Hepatocyte (in vitro differentiated cells): Measurements from ENCODE around the gene TPSG1. TPM values are rescaled to one million over a fixed set of nuclear protein-coding genes. Genes with fewer than 3 reads are reported as not detected.
"Not testable (repeated sequence)": the region's sequence is repeated elsewhere in the genome, so short reads cannot be mapped to it uniquely, and the experiment has no call there.

ENCODE experiments used
- DNase-seq: peaks from one replicate; pipeline ENCODE4 v3.0.0-alpha.2; 2016; ENCODE audit warnings: low spot score
- H2AFZ ChIP-seq: fragments of 200-600 bp; sonication (generic); 2 replicates; pipeline ENCODE4 v1.6.0; 2016; ENCODE audit warnings: antibody characterized with exemption, mild to moderate bottlenecking
- H3K27ac ChIP-seq: fragments of 200-600 bp; sonication (generic); 2 replicates; pipeline ENCODE4 v1.5.1; 2016; ENCODE audit warnings: mild to moderate bottlenecking
- H3K27me3 ChIP-seq: fragments of 200-600 bp; sonication (generic); 2 replicates; pipeline ENCODE4 v1.6.1; 2016
- H3K36me3 ChIP-seq: fragments of 200-600 bp; sonication (generic); replicated peaks from 2 replicates; pipeline ENCODE4 v1.5.1; 2016; ENCODE audit warnings: low read depth; ENCODE audit not compliant: insufficient read depth
- H3K4me1 ChIP-seq: fragments of 200-600 bp; sonication (generic); 2 replicates; pipeline ENCODE4 v1.5.1; 2016; ENCODE audit warnings: mild to moderate bottlenecking, moderate library complexity; ENCODE audit not compliant: insufficient read depth
- H3K4me2 ChIP-seq: fragments of 200-600 bp; sonication (generic); 2 replicates; pipeline ENCODE4 v1.6.0; 2016
- H3K4me3 ChIP-seq: fragments of 200-600 bp; sonication (generic); 2 replicates; pipeline ENCODE4 v1.5.1; 2016; ENCODE audit warnings: mild to moderate bottlenecking
- H3K79me2 ChIP-seq: fragments of 200-600 bp; sonication (generic); 2 replicates; pipeline ENCODE4 v1.6.0; 2017; ENCODE audit warnings: mild to moderate bottlenecking
- H3K9me2 ChIP-seq: fragments of 200-600 bp; sonication (generic); replicated peaks from 2 replicates; pipeline ENCODE4 v1.6.0; 2017; ENCODE audit warnings: mild to moderate bottlenecking; ENCODE audit not compliant: insufficient read depth
- H3K9me3 ChIP-seq: fragments of 200-600 bp; sonication (generic); 2 replicates; pipeline ENCODE4 v1.5.1; 2016; ENCODE audit warnings: low read depth, mild to moderate bottlenecking
- H4K20me1 ChIP-seq: fragments of 200-600 bp; sonication (generic); 2 replicates; pipeline ENCODE4 v1.6.0; 2016; ENCODE audit warnings: mild to moderate bottlenecking; ENCODE audit not compliant: insufficient read depth, poor library complexity, severe bottlenecking
- EZH2 ChIP-seq: fragments of 200-600 bp; sonication (generic); IDR thresholded peaks from 2 replicates; pipeline ENCODE4 v1.6.1; 2016; ENCODE audit warnings: antibody characterized with exemption, mild to moderate bottlenecking, borderline replicate concordance
- EZH2phosphoT487 ChIP-seq: fragments of 200-600 bp; sonication (generic); IDR thresholded peaks from one replicate; pipeline ENCODE4 v1.6.1; 2018; ENCODE audit warnings: antibody characterized with exemption, mild to moderate bottlenecking, low read depth, moderate library complexity; ENCODE audit not compliant: unreplicated experiment, severe bottlenecking
- WGBS: methylation state at CpG from one replicate; pipeline ENCODE4 v1.1.6; 2016; ENCODE audit warnings: low lambda C conversion rate; ENCODE audit errors: missing lambda C conversion rate; 5-methylcytosine and 5-hydroxymethylcytosine counted together
- polyA plus RNA-seq: library from polyadenylated mRNA; unstranded; fragments of >200 nt; fragmentation: Nextera tagmentation; extraction: Ambion mirVana; gene quantifications from 2 replicates; pipeline ENCODE4 v1.2.1, GENCODE V29; 2016
- total RNA-seq: library from RNA; depleted of rRNA; stranded (reverse); fragments of >200 nt; gene quantifications from 2 replicates; pipeline ENCODE4 v1.2.3, GENCODE V29; 2014
- TF ChIP-seq, protein P1 (sequence below): fragments of 200-600 bp; sonication (generic); IDR thresholded peaks from 2 replicates; pipeline ENCODE4 v1.5.1; 2016; ENCODE audit warnings: antibody characterized with exemption, mild to moderate bottlenecking; ENCODE audit not compliant: poor library complexity

The TPSG1 gene
- total and polyA plus RNA-seq, 2 experiments from 2014 or later: 0.67 to 2.0 TPM

DNA sequence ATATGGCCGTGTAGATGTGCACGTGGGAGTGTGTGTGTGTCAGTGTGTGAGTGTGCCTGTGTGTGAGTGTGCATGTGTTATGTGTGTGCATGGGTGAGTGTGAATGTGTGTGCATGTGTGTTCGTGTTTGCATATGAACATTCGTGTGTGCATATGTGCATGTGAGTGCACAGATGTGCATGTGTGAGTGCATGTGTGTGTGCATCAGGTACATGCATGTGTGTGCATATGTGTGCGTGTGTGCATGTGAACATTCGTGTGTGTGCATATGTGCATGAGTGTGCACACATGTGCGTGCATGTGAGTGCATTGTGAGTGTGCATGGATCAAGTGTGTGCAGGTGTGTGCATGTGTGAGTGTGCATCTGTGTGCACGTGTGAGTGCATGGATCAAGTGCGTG lies 12.9 kb upstream of the TPSG1 start:
- H2AFZ ChIP-seq: no peak overlapping the region
- no peaks in the 10 kb centered on the region for H3K27me3 ChIP-seq
- no peak for DNase-seq
- 97% methylated on average over 7 of the region's 9 CpGs for WGBS
- no peaks in the 10 kb centered on the region for H4K20me1 ChIP-seq
- no peaks in the 10 kb centered on the region for H3K36me3 ChIP-seq
- H3K79me2 ChIP-seq: no peaks in the 10 kb centered on the region
- no peak overlapping the region for H3K4me2 ChIP-seq
- H3K9me3 ChIP-seq: no peaks in the 10 kb centered on the region
- no peak overlapping the region for H3K27ac ChIP-seq
- H3K4me3 ChIP-seq: no peak overlapping the region
- no peaks in the 10 kb centered on the region for H3K9me2 ChIP-seq
- TF ChIP-seq EZH2: no peak
- TF ChIP-seq EZH2phosphoT487: no peak
- TF ChIP-seq, protein P1, sequence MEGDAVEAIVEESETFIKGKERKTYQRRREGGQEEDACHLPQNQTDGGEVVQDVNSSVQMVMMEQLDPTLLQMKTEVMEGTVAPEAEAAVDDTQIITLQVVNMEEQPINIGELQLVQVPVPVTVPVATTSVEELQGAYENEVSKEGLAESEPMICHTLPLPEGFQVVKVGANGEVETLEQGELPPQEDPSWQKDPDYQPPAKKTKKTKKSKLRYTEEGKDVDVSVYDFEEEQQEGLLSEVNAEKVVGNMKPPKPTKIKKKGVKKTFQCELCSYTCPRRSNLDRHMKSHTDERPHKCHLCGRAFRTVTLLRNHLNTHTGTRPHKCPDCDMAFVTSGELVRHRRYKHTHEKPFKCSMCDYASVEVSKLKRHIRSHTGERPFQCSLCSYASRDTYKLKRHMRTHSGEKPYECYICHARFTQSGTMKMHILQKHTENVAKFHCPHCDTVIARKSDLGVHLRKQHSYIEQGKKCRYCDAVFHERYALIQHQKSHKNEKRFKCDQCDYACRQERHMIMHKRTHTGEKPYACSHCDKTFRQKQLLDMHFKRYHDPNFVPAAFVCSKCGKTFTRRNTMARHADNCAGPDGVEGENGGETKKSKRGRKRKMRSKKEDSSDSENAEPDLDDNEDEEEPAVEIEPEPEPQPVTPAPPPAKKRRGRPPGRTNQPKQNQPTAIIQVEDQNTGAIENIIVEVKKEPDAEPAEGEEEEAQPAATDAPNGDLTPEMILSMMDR: no peak
- H3K4me1 ChIP-seq: no peaks in the 10 kb centered on the region

DNA sequence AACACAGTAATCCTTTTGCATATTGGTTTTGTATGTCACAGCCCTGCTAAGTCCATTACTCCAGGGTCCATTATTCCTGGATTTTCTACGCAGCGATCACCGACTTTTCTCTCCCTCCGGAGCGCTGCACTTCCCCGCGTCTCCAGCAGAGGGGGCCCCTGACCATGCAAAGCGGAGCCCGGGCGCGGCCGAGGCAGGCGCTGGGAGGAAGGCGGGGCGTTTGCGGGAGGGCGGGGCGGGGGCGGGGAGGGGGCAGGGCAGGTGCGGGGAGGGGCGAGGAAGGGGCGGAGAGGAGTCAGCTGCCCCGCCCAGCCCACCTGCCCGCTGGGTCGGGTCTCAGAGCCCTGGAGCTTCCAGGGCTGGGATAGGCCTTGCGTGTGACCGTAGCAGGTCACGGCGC lies 11.6 kb upstream of the TPSG1 start:
- H4K20me1 ChIP-seq, H3K4me3 ChIP-seq, H3K27ac ChIP-seq, H3K36me3 ChIP-seq, H3K79me2 ChIP-seq, H3K4me2 ChIP-seq, H3K9me2 ChIP-seq, H3K9me3 ChIP-seq, H3K4me1 ChIP-seq, H2AFZ ChIP-seq, H3K27me3 ChIP-seq, DNase-seq: not testable (repeated sequence)
- no CpG with 5 or more reads among the region's 29 CpGs for WGBS

DNA sequence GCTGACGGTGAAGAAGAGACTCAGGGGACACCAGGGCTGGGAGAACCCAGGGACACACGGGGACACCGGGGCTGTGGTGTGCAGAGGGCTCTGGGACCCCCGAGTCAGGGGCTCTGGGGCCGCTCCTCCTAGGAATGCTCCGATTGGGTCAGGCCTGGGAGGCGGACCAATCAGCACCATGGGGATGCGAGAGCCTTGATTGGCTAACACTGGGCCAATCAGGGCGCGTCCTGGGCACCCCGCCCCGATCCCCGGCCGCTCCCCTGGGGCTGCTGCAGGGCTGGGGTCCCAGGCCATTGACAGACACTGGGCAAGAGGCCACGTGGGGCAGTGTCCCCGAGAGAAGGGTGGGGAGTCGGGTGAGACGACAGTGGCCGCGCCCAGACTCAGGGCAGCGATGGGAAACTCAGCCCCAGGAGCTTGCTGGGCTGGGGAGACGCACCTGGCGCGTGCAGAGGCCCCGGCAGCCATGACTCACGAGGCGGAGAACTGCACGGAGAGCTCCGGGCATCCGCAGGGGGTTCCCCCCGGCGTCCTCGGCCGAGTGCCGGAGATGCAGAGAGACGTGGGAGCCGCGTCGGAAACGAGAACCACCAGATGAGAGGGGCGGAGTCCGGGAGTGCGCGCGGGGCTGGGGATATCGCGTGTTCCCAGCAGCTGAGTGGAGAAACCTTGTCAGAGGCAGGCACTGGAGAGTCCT lies 7.1 kb upstream of the TPSG1 start:
- H2AFZ ChIP-seq, DNase-seq, H4K20me1 ChIP-seq, H3K79me2 ChIP-seq, H3K27me3 ChIP-seq, H3K4me2 ChIP-seq, H3K4me3 ChIP-seq, H3K9me3 ChIP-seq, H3K4me1 ChIP-seq, H3K9me2 ChIP-seq, H3K36me3 ChIP-seq, H3K27ac ChIP-seq: not testable (repeated sequence)
- no CpG with 5 or more reads among the region's 47 CpGs for WGBS

DNA sequence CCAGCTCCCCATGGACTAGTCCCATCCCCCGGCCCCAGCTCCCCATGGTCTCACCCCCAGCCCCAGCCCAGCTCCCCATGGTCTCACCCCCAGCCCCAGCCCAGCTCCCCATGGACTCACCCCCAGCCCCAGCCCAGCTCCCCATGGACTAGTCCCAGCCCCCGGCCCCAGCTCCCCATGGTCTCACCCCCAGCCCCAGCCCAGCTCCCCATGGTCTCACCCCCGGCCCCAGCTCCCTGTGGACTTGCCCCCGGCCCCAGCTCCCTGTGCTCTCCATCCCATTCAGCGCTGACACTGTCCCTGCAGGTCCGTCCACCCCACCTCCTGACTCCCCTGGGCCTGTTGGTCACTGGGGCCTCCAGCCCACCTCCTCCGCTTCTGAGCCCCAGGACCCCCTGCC lies 6.2 kb upstream of the TPSG1 start:
- not testable (repeated sequence) for H2AFZ ChIP-seq, H3K4me3 ChIP-seq, H3K27me3 ChIP-seq, H3K27ac ChIP-seq, H3K9me2 ChIP-seq, H3K79me2 ChIP-seq, H3K36me3 ChIP-seq, H3K4me1 ChIP-seq, DNase-seq, H4K20me1 ChIP-seq, H3K4me2 ChIP-seq, H3K9me3 ChIP-seq
- WGBS: 80% methylated on average over 1 of the region's 7 CpGs

DNA sequence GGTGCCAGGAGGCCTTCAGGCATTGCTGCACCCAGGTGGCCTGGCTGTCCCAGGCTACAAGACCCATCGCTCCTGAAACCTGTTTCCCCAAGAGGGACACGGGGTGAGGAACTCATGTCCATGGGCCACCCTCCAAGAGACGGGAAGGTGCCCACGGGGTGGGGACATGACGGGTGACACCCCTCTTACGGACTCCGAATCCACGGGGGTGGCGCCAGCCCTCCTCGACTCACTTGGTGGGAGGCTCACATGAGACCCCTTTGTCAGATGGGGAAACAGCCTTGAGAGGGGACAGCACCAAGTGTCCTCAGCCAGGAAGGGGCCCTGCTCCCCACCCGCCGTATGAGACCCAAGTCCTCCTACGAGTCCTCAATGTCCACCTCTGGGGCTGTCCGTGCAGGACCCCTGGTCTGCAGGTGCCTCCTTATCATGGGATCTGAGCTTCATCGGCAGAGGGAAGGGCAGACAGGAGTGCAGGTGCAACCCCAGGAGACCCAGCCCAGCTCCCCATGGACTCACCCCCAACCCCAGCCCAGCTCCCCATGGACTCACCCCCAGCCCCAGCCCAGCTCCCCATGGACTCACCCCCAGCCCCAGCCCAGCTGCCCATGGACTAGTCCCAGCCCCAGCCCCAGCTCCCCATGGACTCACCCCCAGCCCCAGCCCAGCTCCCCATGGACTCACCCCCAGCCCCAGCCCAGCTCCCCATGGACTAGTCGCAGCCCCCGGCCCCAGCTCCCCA lies 5.6 kb upstream of the TPSG1 start:
- not testable (repeated sequence) for H3K4me1 ChIP-seq, H3K4me3 ChIP-seq, H3K4me2 ChIP-seq, H3K27me3 ChIP-seq, H3K9me3 ChIP-seq, H4K20me1 ChIP-seq, H3K36me3 ChIP-seq, H2AFZ ChIP-seq, DNase-seq, H3K27ac ChIP-seq, H3K9me2 ChIP-seq, H3K79me2 ChIP-seq
- WGBS: 85% methylated on average over 14 of the region's 17 CpGs

DNA sequence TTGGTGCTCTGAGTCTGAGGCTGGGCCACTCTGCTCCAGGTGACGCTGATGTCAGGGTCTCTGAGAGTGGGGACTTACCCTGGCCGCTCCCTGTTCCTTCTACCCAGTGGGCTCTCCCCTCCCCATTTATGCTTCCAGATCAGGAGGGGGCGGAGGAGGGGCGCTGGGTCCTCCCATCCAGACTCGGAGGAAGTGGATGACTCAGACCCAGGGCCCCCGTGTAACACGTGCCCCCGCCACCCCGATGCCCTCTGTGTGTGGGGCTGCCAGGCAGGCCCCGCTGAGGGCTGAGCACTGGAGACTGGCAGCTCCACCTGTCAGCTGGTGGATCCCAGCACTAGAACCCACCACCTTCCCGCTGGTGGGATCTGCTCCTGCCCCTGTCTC lies 5.0 kb upstream of the TPSG1 start, which contains the start of gene TPSB2:
TPSB2 (minus strand) TSS at position 101 of the 387 bp plus-strand sequence. CDS start 233 bp downstream, outside the sequence.
- no CpG with 5 or more reads among the region's 11 CpGs for WGBS
- not testable (repeated sequence) for DNase-seq, H2AFZ ChIP-seq, H3K4me3 ChIP-seq, H4K20me1 ChIP-seq, H3K27ac ChIP-seq, H3K36me3 ChIP-seq, H3K27me3 ChIP-seq, H3K9me3 ChIP-seq, H3K4me2 ChIP-seq, H3K79me2 ChIP-seq, H3K4me1 ChIP-seq, H3K9me2 ChIP-seq

DNA sequence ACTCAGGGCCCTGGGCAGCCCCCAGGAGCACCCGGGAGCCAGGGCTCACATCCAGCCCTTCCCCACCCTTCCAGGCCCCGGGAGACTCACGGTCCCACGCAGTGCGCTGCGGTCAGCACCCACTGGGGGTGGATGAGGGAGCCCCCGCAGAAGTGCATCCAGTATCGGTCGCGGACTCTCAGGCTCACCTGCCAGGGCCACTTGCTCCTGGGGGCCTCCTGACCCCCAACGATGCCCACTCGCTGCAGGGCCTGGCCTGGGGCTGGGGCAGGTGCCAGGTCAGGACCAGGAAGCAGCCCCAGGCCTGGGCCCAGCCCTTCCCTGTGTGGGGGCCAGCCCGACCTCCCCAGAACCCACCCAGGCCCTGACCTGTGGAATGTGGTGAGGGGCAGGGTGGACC lies 4.4 kb upstream of the TPSG1 start:
- H3K9me2 ChIP-seq, H3K9me3 ChIP-seq, H2AFZ ChIP-seq, DNase-seq, H4K20me1 ChIP-seq, H3K4me1 ChIP-seq, H3K79me2 ChIP-seq, H3K36me3 ChIP-seq, H3K4me3 ChIP-seq, H3K27ac ChIP-seq, H3K27me3 ChIP-seq, H3K4me2 ChIP-seq: not testable (repeated sequence)
- WGBS: no CpG with 5 or more reads among the region's 13 CpGs

DNA sequence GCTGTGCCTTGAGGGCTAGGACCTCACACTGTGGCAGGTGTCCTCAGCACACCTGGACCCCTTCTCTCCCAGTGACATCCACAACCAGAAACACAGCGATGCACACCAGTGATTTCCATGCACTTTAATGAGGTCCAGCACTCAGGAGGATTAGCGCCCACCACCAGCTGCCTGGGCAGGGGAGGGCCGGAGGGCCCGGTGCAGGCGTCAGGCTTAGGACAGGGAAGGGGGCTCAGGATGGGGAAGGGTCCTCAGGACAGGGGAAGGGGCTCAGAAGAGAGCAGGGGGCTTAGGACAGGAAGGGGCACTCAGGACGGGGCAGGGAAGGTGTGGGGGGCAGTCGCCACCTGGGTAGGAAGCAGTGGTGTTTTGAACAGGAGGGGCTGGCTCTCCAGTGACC lies 3.2 kb upstream of the TPSG1 start:
- H3K27ac ChIP-seq, H3K36me3 ChIP-seq, H3K9me2 ChIP-seq, H3K4me2 ChIP-seq, H2AFZ ChIP-seq, H3K9me3 ChIP-seq, H3K4me1 ChIP-seq, H4K20me1 ChIP-seq, DNase-seq, H3K4me3 ChIP-seq, H3K27me3 ChIP-seq, H3K79me2 ChIP-seq: not testable (repeated sequence)
- WGBS: 89% methylated on average over 6 of the region's 7 CpGs
